OCI-LY3 (cell line): Measurements from ENCODE around the gene MRAP.

Experiments used
- H2AFZ ChIP-seq: fragments of 200-600, 300-600 bp; shearing (Covaris generic); 2 replicates; pipeline ENCODE4 v1.6.0; 2014; ENCODE audit warnings: antibody characterized with exemption, low read depth, low read length
- H3K27ac ChIP-seq: fragments of 200-600, 300-600 bp; sonication (generic); 2 replicates; pipeline ENCODE4 v1.5.1; 2014; ENCODE audit warnings: mild to moderate bottlenecking, low read length, moderate library complexity, mixed read lengths
- H3K27me3 ChIP-seq: fragments of 200-600, 300-600 bp; sonication (generic); 2 replicates; pipeline ENCODE4 v1.6.1; 2014; ENCODE audit warnings: low read depth, low read length, mixed read lengths
- H3K36me3 ChIP-seq: fragments of 200-600, 300-600 bp; sonication (generic); replicated peaks from 2 replicates; pipeline ENCODE3; 2014; ENCODE audit warnings: low read depth, low read length, mixed read lengths
- H3K4me1 ChIP-seq: fragments of 300-600, 200-600 bp; sonication (generic); 2 replicates; pipeline ENCODE4 v1.6.1; 2014; ENCODE audit warnings: low read length, mixed read lengths
- H3K4me2 ChIP-seq: fragments of 200-600, 300-600 bp; sonication (generic); 2 replicates; pipeline ENCODE4 v1.6.1; 2014; ENCODE audit warnings: low read length, mixed read lengths
- H3K4me3 ChIP-seq: fragments of 300-600, 200-600 bp; sonication (generic); 2 replicates; pipeline ENCODE4 v1.5.1; 2014; ENCODE audit warnings: antibody characterized with exemption, mild to moderate bottlenecking, low read length, moderate library complexity
- H3K79me2 ChIP-seq: fragments of 300-600, 200-600 bp; shearing (Covaris generic); 2 replicates; pipeline ENCODE4 v1.6.1; 2014; ENCODE audit warnings: mild to moderate bottlenecking, low read length, mixed read lengths
- H3K9ac ChIP-seq: fragments of 300-600, 200-600 bp; shearing (Covaris generic); 2 replicates; pipeline ENCODE4 v1.6.0; 2014; ENCODE audit warnings: mild to moderate bottlenecking, low read length, moderate library complexity
- H3K9me3 ChIP-seq: fragments of 200-600, 300-600 bp; shearing (Covaris generic); 2 replicates; pipeline ENCODE4 v1.6.1; 2014; ENCODE audit warnings: low read length, mixed read lengths; ENCODE audit not compliant: insufficient read depth
- H4K20me1 ChIP-seq: fragments of 200-600, 300-600 bp; sonication (generic); 2 replicates; pipeline ENCODE4 v1.6.1; 2016; ENCODE audit warnings: low read length, mixed read lengths; ENCODE audit not compliant: insufficient read depth
- CTCF ChIP-seq: fragments of 200-600, 300-600 bp; sonication (generic); IDR thresholded peaks from 2 replicates; pipeline ENCODE4 v1.5.1; 2014; ENCODE audit warnings: antibody characterized with exemption, low read length, low read depth
- EZH2phosphoT487 ChIP-seq: fragments of 200-600 bp; shearing (Covaris generic); IDR thresholded peaks from 2 replicates; pipeline ENCODE4 v1.6.1; 2018; ENCODE audit warnings: antibody characterized with exemption, mixed run types, low read depth

The MRAP gene

GRCh38 chr21:32360401-32360975 is 61.8 kb downstream of the MRAP start:
- H3K27me3 ChIP-seq: no peaks in the 10 kb centered on the region
- H3K4me1 ChIP-seq: no peaks in the 10 kb centered on the region
- no peaks in the 10 kb centered on the region for H3K79me2 ChIP-seq
- TF ChIP-seq CTCF (no peak), EZH2phosphoT487 (no peak)
- H3K36me3 ChIP-seq: peaks cover 35% of the 10 kb centered on the region
- H3K27ac ChIP-seq: no peak overlapping the region
- H3K9me3 ChIP-seq: no peaks in the 10 kb centered on the region
- H4K20me1 ChIP-seq: no peaks in the 10 kb centered on the region
- H3K4me2 ChIP-seq: no peak overlapping the region
- no peak overlapping the region for H3K4me3 ChIP-seq
- H3K9ac ChIP-seq: no peak overlapping the region
- no peak overlapping the region for H2AFZ ChIP-seq
